Left colon (tissue), 2 donors: Measurements from ENCODE around the gene NPHP4. TPM values are rescaled to one million over a fixed set of nuclear protein-coding genes. Genes with fewer than 3 reads are reported as not detected.

Experiments used
- ATAC-seq: fragments of 200-7000 bp; cut with Tn5 transposase; one replicate; pipeline ENCODE4 v1.9.1; 2020; ENCODE audit warnings: mild to moderate bottlenecking, moderate library complexity
- DNase-seq, 2 donors: peaks; one replicate each; pipeline ENCODE4 v3.0.0-alpha.2; 2020
- intact Hi-C, 2 donors: fragments of 100-400 bp; cut with DNase I in 1 of 2; cut with micrococcal nuclease in 1 of 2; formaldehyde crosslinking; loops; one replicate each; pipeline versions ENCODE4 v1.11.2 to v1.14.0; 2022; cut with DNase I, micrococcal nuclease
- microRNA-seq, 2 donors: library from miRNA; unstranded; fragments of <30 nt; microRNA quantifications; one replicate each; pipeline versions ENCODE4 v1.1.0 to v1.2.0, GENCODE V29; 2020
- total RNA-seq, 2 donors: library from RNA; stranded (reverse); fragmentation: NEBNext Ultra II Directional; extraction: Animal tissue kit (Norgen Biotek cat#: 25700); gene quantifications; one replicate each; pipeline ENCODE4 v1.2.1, GENCODE V29; 2021
- donor health status: DM: no; HTN: no; CAD: no.
- donor health status: DM: yes; HTN: yes; CAD: no.

NPHP4 gene
- total RNA-seq, 2 donors from 2014 or later, result 7.6 to 8.5 TPM

DNA sequence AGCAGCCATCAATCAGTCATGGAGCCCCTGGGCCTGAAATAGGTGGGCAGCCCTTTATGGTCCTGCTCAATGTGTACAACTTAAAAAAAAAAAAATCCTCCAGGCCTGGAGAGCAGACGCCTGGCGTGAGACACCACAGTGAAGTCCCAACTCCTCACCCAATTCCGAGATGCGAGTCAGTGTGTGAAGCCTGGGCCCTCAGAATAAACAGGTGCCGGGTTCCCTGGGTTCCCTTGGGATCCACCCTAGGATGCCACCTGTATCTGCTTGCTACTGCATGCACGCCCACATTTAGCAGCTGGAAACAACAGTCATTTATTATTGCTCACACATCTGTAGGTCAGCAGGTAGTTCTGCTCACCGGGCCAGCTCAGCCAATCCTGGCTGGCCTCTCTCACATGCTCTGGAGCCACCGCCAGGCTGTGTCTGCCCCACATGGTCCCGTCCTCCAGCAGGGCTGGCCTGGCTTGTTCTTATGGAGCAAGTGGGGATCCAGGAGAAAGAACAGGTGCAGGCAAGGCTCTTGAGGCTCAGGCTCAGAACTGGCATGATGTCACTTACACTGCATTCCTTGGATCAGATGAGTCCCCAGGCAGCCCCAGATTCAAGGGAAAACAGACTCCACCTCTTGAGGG lies 172.7 kb downstream of the NPHP4 start:
- intact Hi-C loops, result no loop called here
- ATAC-seq (no peak), DNase-seq (no peak)

- DNase-seq, result no peak
- intact Hi-C loops, result no loop called here
- ATAC-seq, result no peak
Measured at GRCh38 chr1:5818755-5819154, 173.5 kb downstream of the NPHP4 start.

GRCh38 chr1:5815716-5816115 lies 176.5 kb downstream of the NPHP4 start:
- ATAC-seq (no peak), DNase-seq (no peak)
- intact Hi-C loops, result no loop called here

GRCh38 chr1:5815211-5815610 lies 177.0 kb downstream of the NPHP4 start:
- no peak for DNase-seq
- ATAC-seq, result no peak
- intact Hi-C loops, result no loop called here

GRCh38 chr1:5814046-5814619 lies 178.1 kb downstream of the NPHP4 start:
- DNase-seq (no peak), ATAC-seq (no peak)
- intact Hi-C loops, result no loop called here

- intact Hi-C loops, result no loop called here
- ATAC-seq, result no peak
Measured at GRCh38 chr1:5813480-5813879, 178.7 kb downstream of the NPHP4 start.

More at GRCh38 chr1:5813480-5813879, 178.7 kb downstream of the NPHP4 start:
- DNase-seq, result no peak

Small RNA genes within 50 kb of the gene (microRNA-seq; reads per million reads assigned to microRNA genes)
- gene MIR4689, result 0 to 2.7 reads per million in 2 donors

Other genes starting within 250 kb of the NPHP4 start
- gene KCNAB2, start 53.5 kb upstream of the NPHP4 start, total RNA-seq, result 1 to 10 TPM; 4.2 to 7.5 TPM
- under 1 TPM; 0.18 to 0.20 TPM for gene CHD5, start 187.9 kb upstream of the NPHP4 start, total RNA-seq
- gene RPL22, start 207.2 kb upstream of the NPHP4 start, total RNA-seq, result 100 to 1,000 TPM; 297 to 352 TPM
- gene RNF207, start 213.7 kb upstream of the NPHP4 start, total RNA-seq, result 10 to 100 TPM; 40.8 to 65.3 TPM
- gene ICMT, start 243.5 kb upstream of the NPHP4 start, total RNA-seq, result 10 to 100 TPM; 59.6 to 69.7 TPM